Effector memory CD4-positive, alpha-beta T cell (primary cell): ENCODE measurements around the gene ABTB1.
A peak's percentile ranks its signal among the peaks of the same experiment; 100 is the strongest.

Experiments
- DNase-seq, 3 donors: peaks; one replicate each; pipeline ENCODE4 v3.0.0-alpha.2; 2020
- H3K27ac ChIP-seq: 2 replicates; pipeline ENCODE4 v1.7.0; 2013; ENCODE audit warnings: mild to moderate bottlenecking, low read length, moderate library complexity; ENCODE audit not compliant: insufficient read depth, poor library complexity, severe bottlenecking
- H3K27me3 ChIP-seq: replicated peaks from 2 replicates; pipeline ENCODE4 v1.7.0; 2013; ENCODE audit warnings: mild to moderate bottlenecking, low read length; ENCODE audit not compliant: insufficient read depth, control insufficient read depth, poor library complexity, severe bottlenecking
- H3K36me3 ChIP-seq: 2 replicates; pipeline ENCODE4 v1.7.0; 2013; ENCODE audit warnings: mild to moderate bottlenecking, low read length, moderate library complexity; ENCODE audit not compliant: control insufficient read depth, insufficient read depth
- H3K4me1 ChIP-seq: 2 replicates; pipeline ENCODE4 v1.7.0; 2013; ENCODE audit warnings: low read length, mild to moderate bottlenecking; ENCODE audit not compliant: control insufficient read depth, insufficient read depth, poor library complexity, severe bottlenecking
- H3K4me3 ChIP-seq: 2 replicates; pipeline ENCODE4 v1.7.0; 2013; ENCODE audit warnings: low read length, low read depth, mild to moderate bottlenecking; ENCODE audit not compliant: insufficient read depth, poor library complexity, severe bottlenecking
- H3K9me3 ChIP-seq: 2 replicates; pipeline ENCODE4 v1.7.0; 2013; ENCODE audit warnings: mild to moderate bottlenecking, low read length, moderate library complexity; ENCODE audit not compliant: control insufficient read depth

Gene ABTB1

GRCh38 chr3:127691974-127692373, 19.2 kb downstream of the ABTB1 start:
- Histone ChIP-seq H3K9me3 (no peaks in the 10 kb centered on the region), H3K27me3 (no peaks in the 10 kb centered on the region), H3K4me1 (no peaks in the 10 kb centered on the region), H3K27ac (no peak overlapping the region), H3K36me3 (no peaks in the 10 kb centered on the region), H3K4me3 (no peak overlapping the region)
- no peak for DNase-seq

GRCh38 chr3:127692501-127693335, 20.0 kb downstream of the ABTB1 start:
- H3K4me3 ChIP-seq: no peak overlapping the region
- H3K36me3 ChIP-seq: no peaks in the 10 kb centered on the region
- DNase-seq: no peak
- no peaks in the 10 kb centered on the region for H3K4me1 ChIP-seq
- H3K27me3 ChIP-seq: no peaks in the 10 kb centered on the region
- H3K9me3 ChIP-seq: no peaks in the 10 kb centered on the region
- no peak overlapping the region for H3K27ac ChIP-seq

GRCh38 chr3:127693336-127693843, 20.6 kb downstream of the ABTB1 start:
- H3K27ac ChIP-seq: no peak overlapping the region
- no peak for DNase-seq
- no peaks in the 10 kb centered on the region for H3K4me1 ChIP-seq
- H3K9me3 ChIP-seq: no peaks in the 10 kb centered on the region
- H3K4me3 ChIP-seq: no peak overlapping the region
- no peaks in the 10 kb centered on the region for H3K27me3 ChIP-seq
- no peaks in the 10 kb centered on the region for H3K36me3 ChIP-seq

- H3K27ac ChIP-seq: no peak overlapping the region
These were observed 21.9 kb downstream of the ABTB1 start for GRCh38 chr3:127694467-127695215.

GRCh38 chr3:127697551-127698240, 24.9 kb downstream of the ABTB1 start:
- H3K4me3 ChIP-seq: no peak overlapping the region
- H3K9me3 ChIP-seq: no peaks in the 10 kb centered on the region
- H3K36me3 ChIP-seq: no peaks in the 10 kb centered on the region
- no peak overlapping the region for H3K27ac ChIP-seq
- DNase-seq: peak in 2 of 3 donors; percentile 24 to 27
- H3K27me3 ChIP-seq: no peaks in the 10 kb centered on the region
- no peaks in the 10 kb centered on the region for H3K4me1 ChIP-seq

More at GRCh38 chr3:127694467-127695215, 21.9 kb downstream of the ABTB1 start:
- Histone ChIP-seq H3K4me1 (no peaks in the 10 kb centered on the region), H3K36me3 (no peaks in the 10 kb centered on the region), H3K4me3 (no peak overlapping the region), H3K27me3 (no peaks in the 10 kb centered on the region), H3K9me3 (no peaks in the 10 kb centered on the region)
- DNase-seq: peak in 1 of 3 donors; percentile 32

GRCh38 chr3:127698286-127698685, 25.5 kb downstream of the ABTB1 start:
- no peaks in the 10 kb centered on the region for H3K27me3 ChIP-seq
- no peaks in the 10 kb centered on the region for H3K4me1 ChIP-seq
- H3K9me3 ChIP-seq: no peaks in the 10 kb centered on the region
- no peaks in the 10 kb centered on the region for H3K36me3 ChIP-seq
- H3K27ac ChIP-seq: no peak overlapping the region
- H3K4me3 ChIP-seq: no peak overlapping the region
- DNase-seq: no peak

- Histone ChIP-seq H3K9me3 (no peaks in the 10 kb centered on the region), H3K27ac (no peak overlapping the region), H3K4me3 (no peak overlapping the region), H3K4me1 (no peaks in the 10 kb centered on the region), H3K27me3 (no peaks in the 10 kb centered on the region), H3K36me3 (no peaks in the 10 kb centered on the region)
- no peak for DNase-seq
These were observed 26.1 kb downstream of the ABTB1 start for GRCh38 chr3:127698691-127699415.

- Histone ChIP-seq H3K4me1 (no peaks in the 10 kb centered on the region), H3K4me3 (no peak overlapping the region), H3K9me3 (no peaks in the 10 kb centered on the region), H3K27ac (no peak overlapping the region), H3K27me3 (no peaks in the 10 kb centered on the region), H3K36me3 (no peaks in the 10 kb centered on the region)
- no peak for DNase-seq
These were observed 26.9 kb downstream of the ABTB1 start for GRCh38 chr3:127699416-127700300.

GRCh38 chr3:127700406-127700805, 27.7 kb downstream of the ABTB1 start:
- Histone ChIP-seq H3K27ac (no peak overlapping the region), H3K27me3 (no peaks in the 10 kb centered on the region), H3K9me3 (no peaks in the 10 kb centered on the region), H3K36me3 (no peaks in the 10 kb centered on the region), H3K4me1 (no peaks in the 10 kb centered on the region), H3K4me3 (no peak overlapping the region)
- no peak for DNase-seq
